Hepatic stellate cell (primary cell): ENCODE results near the gene RNH1.

Experiments
- DNase-seq: peaks from one replicate; pipeline ENCODE4 v3.0.0; 2011; ENCODE audit warnings: low spot score

The RNH1 gene

DNA sequence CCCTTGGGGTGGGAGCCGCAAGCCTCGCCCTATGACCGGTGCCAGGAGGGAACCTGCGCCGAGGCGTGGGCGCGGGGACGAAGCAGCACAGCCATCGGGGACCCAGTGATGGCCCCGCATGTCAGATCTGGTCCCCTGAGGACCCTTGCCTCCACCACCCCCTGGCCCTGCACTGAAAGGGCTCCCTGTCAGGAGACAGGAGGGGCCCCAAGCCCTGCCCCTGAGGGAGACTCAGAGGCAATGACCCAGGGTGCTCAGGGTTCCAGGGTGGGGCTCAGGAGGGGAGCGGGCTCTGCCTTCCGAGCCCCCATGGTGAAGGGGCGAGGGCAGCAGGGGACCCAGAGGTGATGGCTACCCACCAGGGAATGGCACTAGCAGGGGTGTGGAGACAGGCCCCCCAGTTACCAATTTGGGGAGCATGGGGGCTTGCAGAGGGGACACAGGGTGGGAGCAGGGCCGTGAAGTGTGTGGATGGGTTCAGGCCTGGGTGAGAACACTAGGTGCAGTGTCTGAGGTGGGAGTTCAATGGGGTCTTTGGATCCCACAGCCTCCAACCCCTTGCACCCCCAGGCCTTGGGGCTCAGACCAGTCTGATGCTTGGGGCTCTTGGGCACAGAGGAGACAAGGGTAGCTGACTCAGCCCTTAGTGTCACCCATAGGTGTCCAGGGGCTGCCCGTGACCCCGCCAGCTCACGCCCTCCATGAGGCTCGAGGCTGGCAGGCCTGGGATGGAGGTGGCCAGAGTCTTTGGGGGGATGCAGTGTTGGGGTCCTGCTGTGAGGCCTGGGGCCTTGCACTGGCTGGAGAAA, 30.8 kb upstream of the RNH1 start:
- DNase-seq: no peak

DNA sequence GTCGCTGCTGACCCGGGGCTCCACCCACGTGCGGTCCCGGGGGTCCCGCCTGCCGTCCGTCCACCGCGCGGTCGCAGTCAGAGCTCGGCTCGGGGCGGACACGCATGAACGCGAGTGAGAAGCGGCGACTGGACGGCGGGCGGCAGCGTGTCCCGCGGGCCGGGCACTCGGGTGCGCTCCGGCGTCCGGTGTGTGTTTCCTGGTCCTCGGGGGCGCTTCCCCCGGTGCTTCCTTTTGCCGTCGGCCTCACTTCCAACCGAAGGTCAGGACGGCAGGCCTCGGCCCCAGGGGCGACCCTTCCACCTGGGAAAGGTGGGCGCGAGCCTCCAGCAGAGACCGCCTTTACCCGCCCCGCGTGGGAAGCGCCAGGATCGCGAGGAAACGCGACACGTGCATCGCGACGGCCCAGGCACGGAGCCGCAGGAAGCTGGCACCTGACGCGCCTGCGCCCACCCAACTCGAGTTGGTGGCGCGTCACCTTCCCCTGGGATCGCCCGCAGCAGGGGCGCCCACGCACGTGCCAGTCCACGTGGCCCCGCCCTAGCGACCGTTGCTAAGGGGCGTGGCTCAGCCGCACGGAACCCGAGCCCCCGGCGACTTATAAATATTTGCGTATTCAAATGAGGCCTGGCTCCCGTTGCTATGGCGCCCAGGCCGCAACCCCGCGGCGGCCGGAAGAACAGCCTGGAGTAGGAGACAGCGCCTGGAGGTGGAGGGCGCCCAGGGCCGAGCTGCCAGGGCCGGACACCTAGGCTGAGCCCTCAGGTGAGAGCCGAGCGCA, 30.0 kb upstream of the RNH1 start, which contains the start of gene LRRC56:
TSS of gene LRRC56 (plus strand) at position 687 of the 781 bp plus-strand sequence. CDS start 3,158 bp downstream, outside the sequence.
- peak; percentile 95 for DNase-seq

DNA sequence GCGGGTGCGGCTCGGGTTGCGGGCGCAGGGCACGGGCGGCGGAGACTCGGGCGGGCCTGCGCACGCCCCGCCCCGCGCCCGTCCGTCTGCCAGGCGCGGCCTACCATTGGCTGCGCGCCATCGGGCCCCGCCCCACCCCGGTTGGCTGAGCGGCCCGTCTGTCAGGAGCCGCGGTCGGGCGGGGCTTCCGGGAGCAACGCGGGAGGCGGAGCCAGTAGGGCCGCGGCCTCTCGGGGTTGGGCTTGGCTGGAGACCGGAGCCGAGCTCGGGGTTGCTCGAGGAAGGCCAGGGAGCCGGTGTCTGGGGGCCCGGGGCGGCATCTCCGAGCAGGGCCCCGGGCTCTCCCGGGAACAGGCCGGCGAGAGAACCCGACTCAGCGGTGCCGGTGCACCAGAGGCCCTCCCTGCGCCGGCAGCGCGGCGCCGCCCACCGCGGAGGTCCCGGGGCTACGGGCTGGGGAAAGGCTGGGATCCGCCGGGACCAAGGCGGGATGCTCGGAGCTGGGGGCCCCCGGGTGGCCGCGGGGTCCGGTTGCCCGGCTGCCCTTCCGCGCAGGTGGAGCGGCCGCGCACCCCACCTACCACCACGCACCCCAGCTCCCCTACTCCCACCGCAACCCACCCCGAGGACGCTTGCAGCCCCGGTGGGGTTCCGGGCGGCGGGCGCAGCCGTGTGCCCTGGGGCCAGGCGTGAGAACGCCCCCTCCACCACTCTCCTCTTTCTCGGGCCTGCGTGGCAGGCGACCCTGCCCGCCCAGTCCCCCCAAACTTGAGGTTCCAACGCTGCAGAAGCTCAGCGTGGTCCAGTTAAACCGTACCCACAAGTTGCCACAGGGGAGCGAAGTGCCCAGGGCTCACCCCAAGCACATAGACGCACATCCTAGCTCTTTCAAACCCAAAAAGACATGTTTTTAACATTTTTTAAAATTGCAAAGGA, 28.7 kb upstream of the RNH1 start, which contains the start of gene HRAS:
TSS of gene HRAS (minus strand) at position 58 of the 936 bp plus-strand sequence.
- peak; percentile 100 for DNase-seq

- DNase-seq: no peak
These were observed 28.1 kb upstream of the RNH1 start for GRCh38 chr11:535210-535518.

- peak; percentile 46 for DNase-seq
These were observed 27.6 kb upstream of the RNH1 start for GRCh38 chr11:534396-535209.

GRCh38 chr11:533586-534395, 26.7 kb upstream of the RNH1 start:
- DNase-seq: no peak

DNA sequence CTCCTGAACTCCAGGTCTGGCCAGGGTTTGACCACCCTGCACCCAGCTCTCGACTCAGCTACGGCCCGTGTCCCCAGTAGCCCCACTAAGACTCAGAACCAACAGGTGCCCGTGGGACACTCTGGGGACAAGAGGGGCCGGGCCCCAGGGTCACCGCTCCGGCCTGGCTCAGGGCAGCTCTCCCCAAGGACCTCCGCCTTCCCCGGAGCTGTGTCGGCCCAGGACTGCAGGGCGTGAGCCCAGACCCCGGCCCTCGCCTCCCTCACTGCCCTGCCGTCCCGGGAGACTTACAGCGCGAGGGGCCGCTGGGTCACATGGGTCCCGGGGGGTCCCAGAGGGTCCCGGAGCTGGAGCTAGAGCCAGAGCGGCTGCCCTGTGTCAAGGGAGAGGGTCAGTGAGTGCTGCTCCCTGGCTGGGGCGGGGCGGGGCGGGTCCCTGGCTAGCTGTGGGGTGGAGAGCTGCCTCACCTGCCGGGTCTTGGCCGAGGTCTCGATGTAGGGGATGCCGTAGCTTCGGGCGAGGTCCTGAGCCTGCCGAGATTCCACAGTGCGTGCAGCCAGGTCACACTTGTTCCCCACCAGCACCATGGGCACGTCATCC, 26.0 kb upstream of the RNH1 start:
- DNase-seq: no peak

GRCh38 chr11:532527-532985, 25.5 kb upstream of the RNH1 start:
- no peak for DNase-seq

- DNase-seq: no peak
These were observed 25.0 kb upstream of the RNH1 start for GRCh38 chr11:531919-532526.

DNA sequence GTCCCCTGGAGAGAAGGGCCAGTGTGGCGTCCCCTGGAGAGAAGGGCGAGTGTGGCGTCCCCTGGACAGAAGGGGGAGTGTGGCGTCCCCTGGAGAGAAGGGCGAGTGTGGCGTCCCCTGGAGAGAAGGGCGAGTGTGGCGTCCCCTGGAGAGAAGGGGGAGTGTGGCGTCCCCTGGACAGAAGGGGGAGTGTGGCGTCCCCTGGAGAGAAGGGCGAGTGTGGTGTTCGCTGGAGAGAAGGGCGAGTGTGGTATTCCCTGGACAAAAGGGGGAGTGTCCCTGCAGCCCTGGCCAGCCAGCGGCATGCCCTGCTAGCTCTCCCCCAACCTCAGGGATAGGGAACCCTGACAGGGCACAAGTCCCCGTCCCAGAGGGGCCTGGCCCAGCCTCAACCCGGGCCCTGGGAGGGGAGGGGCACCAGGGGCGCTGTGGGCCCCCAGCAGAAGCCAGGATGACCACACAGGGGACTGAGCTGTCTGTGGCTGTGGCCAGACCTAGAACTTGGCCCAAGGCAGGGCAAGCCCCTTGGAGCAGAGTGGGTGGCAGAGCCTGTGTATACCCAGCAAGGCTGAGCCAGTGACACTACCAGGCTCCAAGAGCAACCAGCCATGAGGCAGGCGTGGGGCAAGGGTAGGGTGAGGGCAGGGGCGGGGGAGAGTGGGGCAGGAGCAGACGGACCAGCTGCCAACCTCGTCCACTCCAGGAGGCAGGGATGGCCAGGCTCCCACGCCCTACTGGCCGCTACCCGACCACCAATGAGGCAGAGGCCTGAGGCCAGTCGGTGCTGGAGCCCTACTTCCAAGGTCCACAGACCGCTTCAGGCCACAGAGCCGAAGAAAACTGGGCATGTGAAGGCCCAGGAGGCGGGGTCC, 24.2 kb upstream of the RNH1 start:
- no peak for DNase-seq

DNA sequence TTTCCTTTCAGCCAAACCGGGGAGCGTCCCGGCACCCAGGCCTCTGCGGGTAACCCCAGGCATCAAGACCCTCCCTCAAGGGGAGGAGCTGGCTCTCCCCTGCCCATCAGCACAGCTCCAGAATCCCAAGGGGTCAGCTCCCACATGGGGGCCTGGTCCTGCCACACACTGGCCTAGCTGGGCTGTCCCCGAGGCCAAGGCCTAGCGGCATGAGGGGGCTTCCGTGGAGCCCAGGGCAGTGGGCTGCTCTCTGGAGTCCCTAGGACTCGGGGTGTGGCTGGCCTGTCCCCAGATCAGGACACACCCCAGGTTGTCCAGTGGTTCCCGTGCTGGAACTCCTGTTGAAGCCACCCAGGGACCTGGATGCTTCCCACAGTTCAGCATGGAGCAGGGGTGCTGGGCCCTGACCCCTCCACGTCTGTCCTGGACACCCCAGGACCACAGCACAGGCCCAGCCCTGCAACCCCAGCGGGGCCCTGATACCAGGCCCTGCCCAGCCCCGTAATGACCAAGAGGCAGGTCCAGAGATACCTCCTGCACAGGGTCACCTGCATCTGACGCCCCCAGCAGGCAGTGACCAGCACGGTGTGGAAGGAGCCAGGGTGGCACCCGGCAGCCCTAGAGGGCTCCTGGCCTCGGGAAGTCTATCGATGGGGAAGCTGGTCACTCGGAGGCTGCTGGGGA, 22.8 kb upstream of the RNH1 start:
- no peak for DNase-seq

DNA sequence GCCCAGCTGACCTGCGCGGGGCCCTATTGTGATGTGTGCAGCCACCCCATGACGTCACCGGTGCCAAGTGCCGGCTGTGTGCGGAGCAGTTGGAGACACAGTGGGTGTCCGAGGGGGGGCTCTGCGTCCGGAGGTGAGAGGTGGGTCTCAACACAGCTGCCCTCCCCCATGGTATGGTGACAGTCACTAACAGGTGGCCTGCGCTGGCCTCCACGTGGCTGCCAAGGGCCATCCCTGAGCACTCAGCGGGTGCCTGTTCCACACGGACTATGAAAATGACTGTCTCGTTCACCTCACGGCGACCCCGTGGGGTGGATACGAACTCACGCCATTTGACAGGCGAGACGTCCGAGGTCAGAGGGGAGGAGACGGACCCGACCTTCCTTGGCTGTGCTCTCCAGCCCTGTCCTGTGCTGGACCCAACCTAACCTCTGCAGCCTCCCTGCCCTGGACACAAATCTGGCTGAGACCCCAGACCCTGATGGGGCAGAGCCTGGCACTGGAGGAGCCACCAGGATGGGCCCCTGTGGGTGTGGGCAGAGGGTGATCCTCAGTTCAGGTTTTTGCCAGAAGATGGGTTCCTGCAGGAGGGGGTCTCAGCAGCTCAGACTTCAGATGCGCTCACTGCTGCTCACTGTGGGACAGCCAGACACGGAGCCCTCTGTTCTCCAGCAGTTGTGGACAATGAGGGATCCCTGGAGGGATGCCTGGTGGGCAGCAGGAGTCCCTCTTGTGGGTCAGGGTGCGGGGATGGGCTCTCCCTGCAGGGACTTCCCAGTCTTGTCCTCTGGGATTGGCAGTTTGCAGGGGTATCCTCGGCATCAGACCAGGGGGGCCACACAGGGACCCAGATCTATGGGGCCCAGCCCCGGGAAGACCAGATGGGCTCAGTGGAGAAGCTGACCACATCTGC, 22.0 kb upstream of the RNH1 start:
- DNase-seq: no peak

DNA sequence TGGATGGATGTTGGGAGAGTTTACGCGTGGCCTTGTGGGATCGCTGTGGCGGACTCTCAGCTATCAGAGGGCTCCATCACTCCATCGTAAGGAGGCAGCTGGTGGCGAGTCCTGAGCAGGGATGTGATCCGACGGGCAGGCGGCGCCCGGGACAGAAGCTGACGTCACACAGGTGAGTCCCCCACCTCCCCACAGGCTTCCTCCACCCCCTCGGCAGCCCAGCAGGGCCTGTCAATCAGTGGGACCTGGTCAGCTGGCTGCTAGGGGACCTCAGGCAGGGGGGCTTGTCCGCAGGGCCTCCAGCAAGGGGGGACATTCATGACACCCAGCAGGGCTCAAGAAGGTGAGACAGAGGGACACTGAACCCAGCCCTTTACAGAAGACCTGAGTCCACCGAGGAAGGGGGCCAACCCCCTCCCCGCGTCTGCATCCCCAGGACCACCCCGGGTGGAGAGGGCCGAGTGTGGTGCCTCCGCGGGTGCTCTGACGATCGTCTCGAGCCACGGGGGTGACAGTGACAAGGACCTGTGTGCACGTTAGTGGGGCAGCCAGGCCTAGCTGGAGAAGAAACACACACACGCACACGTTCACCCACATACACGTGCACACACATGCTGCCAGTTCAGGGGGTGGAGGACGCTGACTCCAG, 21.2 kb upstream of the RNH1 start:
- DNase-seq: no peak

DNA sequence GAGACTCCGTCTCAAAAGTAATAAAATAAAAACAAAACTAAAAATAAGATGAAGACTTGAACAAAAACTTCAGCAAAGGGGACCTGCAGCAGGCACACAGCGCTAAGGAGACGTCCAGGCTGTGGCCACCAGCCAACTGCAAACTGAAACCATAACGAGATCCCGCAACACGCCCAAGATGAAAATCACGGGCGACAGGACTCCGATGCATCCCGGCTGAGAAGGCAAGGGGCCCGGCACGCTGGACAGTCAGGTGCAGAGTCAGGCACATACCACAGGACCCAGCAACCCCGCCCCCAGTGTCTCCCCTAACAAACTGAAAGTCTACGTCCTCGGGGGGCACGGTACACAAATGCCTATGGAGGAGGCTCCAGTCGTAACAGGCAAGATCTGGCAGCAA, 19.1 kb upstream of the RNH1 start:
- no peak for DNase-seq

DNA sequence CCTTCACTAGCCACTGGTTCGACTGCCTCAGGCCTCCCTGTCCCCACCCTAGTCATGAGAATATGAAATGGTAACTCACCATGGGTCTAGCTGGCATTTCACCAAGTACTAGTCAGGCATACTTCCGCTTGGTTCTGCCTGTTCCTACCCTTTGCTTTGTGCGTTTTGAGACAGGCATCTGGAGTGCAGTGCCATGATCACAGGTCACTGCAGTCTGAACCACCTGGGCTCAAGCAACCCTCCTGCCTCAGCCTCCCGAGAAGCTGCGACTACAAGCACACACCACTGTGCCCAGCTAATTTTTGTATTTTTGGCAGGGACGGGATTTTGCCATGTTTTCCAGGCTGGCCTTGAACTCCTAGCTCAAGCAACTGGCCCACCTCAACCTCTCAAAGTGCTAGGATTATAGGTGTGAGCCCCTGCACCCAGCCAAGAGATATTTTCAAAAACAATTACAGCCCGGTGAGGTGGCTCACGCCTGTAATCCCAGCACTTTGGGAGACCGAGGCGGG, 14.2 kb upstream of the RNH1 start:
- no peak for DNase-seq
